TTC549 (cell line): ENCODE data around the gene CAMTA1.

Source experiments
- FAIRE-seq: peaks from 2 replicates; lab custom pipeline; 2012; peaks lifted over from hg19 to GRCh38; lab: Jason Lieb, UNC

CAMTA1 gene

DNA sequence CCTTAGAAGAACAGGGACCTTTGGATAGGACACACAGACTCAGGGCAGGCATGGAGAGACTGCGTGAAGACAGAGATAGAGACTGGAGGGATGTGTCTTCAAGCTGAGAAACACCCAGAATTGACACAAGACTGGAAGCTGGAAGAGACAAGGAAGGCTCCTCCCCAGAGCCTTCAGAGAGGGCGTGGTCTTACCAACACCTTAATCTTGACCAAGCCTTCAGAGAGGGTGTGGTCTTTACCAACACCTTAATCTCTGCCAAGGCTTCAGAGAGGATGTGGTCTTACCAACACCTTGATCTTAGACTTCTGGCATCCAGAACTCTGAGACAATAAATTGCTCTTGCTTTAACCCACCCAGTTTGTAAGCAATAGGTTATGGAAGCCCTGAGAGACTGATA lies 504.4 kb downstream of the CAMTA1 start:
- no peak for FAIRE-seq

- FAIRE-seq: no peak
Measured at GRCh38 chr1:7290971-7291970, 506.0 kb downstream of the CAMTA1 start.

DNA sequence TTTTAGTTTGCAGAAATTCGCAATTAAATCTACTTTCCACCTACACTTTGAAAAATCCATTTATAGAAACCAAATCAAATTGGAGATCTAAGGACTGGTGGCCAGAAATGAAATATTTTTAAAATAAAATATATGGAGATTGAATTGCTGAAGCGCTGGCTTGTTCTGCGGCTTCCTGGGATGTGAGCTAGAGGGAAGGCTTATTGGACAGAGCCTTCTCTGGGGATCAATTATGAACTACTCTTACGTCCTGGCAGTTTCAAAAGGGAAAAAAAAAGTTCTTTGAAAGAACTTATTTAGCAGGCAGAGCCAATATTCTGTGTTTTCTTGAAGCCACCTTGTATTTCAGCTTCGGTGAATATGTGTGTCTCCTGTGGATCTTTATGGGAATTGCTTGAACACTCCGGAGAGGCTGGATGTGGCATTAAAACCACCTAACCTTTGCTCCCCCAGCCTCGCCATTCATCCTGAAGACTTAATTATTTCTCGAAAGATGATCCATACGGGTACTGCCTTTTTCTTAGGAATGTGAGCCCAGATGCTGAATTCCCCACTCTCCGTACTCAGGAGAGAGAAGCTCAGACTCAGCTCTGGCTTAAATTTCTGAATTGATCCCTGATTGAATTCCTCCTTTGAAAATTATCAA lies 506.9 kb downstream of the CAMTA1 start:
- no peak for FAIRE-seq

- FAIRE-seq: no peak
Measured at GRCh38 chr1:7292714-7293419, 507.6 kb downstream of the CAMTA1 start.

- FAIRE-seq: no peak
Measured at GRCh38 chr1:7293702-7294629, 508.7 kb downstream of the CAMTA1 start.

DNA sequence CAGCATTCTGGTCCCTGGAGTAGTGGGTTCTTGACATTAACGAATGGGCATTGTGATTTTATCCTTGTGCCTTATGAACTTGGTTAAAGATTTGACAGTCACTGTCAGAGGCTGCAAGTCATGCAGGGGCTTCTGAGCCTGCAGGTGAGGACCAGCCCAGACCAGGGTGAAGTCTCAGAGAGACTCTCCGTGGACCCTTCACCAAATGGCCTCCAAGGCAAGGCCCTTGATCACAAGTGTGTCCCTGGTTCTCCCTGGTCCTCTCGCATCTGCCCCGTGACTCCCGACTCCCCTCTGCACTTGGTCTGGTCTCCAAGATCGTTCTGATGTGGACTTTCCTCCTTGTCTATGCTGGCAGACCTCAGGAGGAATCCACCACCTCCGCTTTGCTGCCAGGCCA lies 509.4 kb downstream of the CAMTA1 start:
- FAIRE-seq: no peak

GRCh38 chr1:7295946-7296345 lies 510.7 kb downstream of the CAMTA1 start:
- no peak for FAIRE-seq

DNA sequence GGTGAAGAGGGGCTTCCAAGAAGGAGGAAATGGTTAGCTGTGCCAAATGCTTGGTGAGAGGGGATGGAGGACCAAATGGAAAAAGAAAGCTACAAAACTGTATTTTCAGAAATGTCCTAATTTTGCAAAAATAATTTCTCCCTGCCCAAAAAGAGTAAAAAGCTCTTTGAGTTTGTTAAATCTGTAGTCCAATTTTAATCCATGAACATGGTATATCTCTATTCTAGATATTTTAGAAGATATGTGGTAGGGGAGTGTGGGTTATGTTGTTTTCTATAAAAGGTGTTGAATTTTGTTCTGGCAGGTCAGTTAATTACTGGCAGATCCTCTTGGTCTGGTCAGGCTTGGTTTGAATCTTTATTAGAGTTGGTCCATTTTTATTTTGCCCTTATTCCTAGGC lies 511.7 kb downstream of the CAMTA1 start:
- FAIRE-seq: no peak

DNA sequence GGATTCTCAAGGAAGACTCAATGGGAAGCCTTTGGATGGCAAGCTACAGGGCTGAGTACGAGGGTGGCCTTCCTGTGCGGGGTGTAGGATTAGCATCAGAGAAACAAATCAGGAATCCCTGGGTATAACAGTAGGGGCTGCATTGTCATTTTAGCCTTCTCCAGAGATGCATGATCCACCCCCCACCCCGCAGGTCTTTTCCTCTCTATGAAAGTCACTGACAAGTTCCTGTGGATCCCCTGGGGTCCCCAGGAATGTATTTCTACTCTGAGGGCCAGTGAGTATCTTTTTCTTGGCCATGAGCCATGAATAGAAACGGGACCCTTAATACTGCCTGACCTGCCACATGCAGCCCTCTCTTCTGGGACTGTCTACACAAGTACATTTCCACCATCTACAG lies 512.9 kb downstream of the CAMTA1 start:
- no peak for FAIRE-seq

- FAIRE-seq: no peak
Measured at GRCh38 chr1:7298749-7299151, 513.5 kb downstream of the CAMTA1 start.

GRCh38 chr1:7299329-7299799 lies 514.1 kb downstream of the CAMTA1 start:
- no peak for FAIRE-seq

DNA sequence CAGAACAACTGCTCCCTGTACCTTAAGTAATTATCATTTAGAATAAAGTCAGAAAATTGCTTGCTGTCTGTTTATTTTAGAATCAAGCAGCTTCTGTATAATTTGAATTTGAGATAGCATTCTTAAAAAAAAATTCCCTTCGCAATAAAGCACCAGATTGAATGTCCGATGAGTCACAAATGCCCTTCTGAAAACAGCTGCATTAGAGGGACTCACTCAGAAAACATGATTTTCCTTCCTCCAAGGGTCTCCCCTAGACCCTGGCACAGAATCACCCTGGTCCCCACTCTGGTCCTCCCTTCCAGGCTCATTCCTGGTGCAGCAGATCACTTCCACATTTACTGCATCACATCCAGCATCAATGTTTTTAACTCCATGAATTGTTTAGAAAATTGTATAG lies 514.7 kb downstream of the CAMTA1 start:
- no peak for FAIRE-seq

DNA sequence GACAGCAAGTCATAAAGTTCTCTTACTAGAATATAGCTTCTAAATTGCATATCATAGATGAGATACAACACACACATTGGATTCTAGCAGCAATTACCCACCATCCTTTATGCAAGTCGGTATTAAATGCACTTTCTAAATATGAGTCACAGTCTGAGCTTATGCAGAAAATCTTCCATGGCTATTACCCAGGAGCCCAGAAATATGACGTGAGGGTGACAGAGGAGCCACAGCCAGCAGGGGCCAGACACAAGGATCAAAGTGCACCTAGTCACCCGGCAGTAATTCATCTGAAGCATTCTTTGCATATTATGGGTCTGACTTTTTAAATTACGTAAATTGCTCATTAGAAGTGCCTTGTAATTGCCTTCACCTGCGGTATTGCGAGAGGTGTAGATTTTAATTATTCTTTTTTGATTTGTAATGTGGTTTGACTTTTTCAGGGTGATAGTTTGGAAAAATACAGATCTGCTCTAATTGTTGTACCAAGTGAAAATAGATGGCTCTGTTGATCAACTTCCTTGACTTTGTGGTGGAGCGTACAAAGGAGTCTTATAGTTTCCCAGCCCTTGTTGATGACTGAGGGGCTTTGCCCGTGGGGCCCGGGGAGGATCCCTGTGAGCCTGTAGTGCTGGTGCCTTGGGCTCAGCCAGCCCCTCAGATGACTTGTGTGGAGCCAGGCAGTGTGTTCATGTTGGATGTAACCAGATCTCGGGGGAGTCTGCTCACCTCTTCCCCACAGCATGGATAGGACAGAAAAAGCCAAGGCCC lies 515.8 kb downstream of the CAMTA1 start:
- FAIRE-seq: no peak

DNA sequence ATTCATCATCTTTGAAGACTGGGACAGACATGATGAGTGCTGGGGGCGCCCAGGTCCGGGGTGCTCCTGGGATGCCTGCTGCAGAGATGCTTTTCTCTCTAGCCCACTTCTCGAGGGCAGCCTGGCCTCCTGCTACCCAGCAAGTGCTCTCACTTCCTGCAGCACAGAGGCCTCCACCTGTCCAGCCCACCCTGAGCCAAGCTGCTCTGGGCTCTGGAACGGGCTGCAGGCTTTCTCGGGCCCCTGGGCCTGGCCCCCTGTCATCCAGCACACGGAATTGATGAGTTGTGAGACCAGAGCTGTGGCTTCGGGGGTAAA lies 516.4 kb downstream of the CAMTA1 start:
- FAIRE-seq: no peak

- no peak for FAIRE-seq
Measured at GRCh38 chr1:7302126-7302525, 516.9 kb downstream of the CAMTA1 start.

GRCh38 chr1:7302873-7303272 lies 517.6 kb downstream of the CAMTA1 start:
- no peak for FAIRE-seq

DNA sequence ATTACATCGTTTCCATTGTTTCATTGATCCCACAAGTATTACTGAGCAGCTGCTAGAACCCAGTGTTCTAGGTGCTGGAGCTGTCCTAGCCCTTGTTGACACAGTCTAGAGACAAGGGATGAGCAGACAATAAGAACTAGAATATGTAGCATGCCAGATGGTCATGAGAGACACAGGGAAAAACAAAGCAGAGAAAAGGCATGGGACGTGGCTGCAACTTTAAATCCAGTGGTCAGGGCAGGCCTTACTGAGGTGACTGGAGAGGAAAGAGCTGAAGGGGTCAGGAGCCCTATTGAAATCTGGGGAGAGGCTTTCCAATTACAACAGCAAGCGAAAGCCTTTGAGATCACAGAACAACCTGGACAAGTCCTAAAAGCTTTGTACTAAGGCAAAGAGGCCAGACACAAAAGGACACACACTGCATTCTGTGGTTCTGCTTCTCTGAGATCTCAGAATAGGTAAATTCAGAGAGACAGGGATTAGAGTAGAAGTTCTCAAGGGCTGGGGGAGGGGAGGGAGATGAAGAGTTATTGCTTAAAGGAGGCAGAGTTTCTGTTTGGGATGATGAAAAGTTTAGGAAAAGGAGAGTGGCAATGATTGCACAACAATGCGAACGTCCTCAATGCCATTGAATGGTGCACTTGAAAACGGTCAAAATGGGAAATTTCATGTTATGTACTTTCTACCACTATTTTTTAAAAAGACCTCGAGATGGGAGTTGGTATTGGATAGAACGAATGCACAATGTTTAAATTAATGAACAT lies 518.5 kb downstream of the CAMTA1 start:
- FAIRE-seq: no peak

DNA sequence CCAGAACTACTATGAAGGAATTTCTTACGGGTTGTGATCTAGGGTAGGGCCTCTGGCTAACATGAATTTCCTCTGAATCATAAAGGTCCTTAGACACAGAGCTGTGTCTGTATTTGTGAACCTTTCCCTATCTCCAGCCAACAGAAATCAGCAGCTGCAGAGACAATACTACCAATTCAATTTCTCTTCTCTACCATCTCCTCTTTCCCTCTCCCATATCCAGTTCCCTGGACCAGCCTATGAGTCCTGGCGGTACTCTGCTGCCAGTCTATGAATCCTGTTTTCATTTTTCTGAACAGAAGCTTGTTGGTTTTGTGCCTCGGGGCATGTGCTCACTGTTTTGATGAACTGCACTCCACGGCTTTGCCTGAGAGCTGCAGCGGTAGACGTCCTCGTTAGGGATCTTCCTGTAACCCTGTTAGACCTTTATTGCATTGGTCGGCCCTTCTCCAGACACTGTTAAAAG lies 527.9 kb downstream of the CAMTA1 start:
- FAIRE-seq: no peak

DNA sequence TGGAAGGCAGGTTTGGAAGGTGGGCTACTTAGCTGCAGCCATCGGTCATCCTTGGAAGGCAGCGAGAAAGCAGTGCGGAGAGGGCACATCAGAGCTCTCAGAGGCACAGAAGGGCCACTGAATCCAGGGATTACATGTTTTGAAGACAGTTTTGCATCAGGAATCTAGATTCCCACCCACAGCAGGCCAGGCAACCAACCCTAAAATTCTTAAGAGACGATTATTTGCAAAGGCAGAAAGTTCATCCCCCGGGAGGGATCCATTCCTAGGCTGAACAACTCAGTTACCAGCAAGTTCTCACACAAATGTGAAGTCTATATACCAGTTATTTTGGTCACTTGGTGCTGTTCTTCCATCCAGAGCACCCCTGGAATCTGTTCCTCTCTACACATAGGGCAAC lies 528.6 kb downstream of the CAMTA1 start:
- FAIRE-seq: no peak

- FAIRE-seq: no peak
Measured at GRCh38 chr1:7315316-7315715, 530.1 kb downstream of the CAMTA1 start.
